AG20443 (cell line): Measurements from ENCODE around the gene SOAT2.
"Not testable (repeated sequence)": the region's sequence is repeated elsewhere in the genome, so short reads cannot be mapped to it uniquely, and the experiment has no call there.

Experiments used
- DNase-seq: peaks from one replicate; pipeline ENCODE4 v3.0.0; 2012; ENCODE audit warnings: low spot score, mixed read lengths

SOAT2 gene

DNA sequence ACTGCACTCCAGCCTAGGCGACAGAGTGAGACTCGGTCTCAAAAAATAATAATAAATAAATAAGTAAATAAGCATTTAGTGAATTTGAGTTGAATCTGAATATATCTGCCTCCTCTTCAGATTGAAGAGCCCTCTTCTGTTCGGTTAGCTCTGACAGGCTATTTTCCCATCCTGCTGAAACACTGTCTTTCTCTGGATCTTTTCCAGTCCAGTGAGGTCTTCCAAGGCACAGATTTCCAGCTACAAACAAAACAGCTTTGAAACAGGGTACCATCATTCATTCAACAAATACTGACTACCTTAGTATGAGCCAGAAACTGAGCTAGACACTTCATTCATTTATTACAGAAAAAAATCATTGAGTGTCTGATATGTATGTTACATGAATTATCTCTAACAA, 16.9 kb upstream of the SOAT2 start:
- peak; percentile 0 for DNase-seq

DNA sequence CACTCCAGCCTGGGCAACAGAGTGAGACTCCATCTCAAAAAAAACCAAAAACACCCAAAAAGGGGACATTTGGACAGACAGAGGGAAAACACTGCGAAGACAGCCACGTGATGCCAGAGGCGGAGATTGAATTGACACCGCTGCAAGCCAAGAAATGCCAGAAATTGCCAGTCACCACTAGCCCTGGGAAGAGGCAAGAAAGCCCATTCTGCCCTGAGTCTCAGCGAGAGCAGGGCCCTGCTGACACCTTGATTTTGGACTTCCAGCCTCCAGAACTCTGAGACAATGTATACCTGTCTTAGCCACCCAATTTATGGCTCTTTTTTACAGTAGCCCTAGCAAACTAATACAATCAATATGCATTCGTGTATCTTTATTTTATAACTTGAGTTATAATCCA, 13.2 kb upstream of the SOAT2 start:
- DNase-seq: no peak

DNA sequence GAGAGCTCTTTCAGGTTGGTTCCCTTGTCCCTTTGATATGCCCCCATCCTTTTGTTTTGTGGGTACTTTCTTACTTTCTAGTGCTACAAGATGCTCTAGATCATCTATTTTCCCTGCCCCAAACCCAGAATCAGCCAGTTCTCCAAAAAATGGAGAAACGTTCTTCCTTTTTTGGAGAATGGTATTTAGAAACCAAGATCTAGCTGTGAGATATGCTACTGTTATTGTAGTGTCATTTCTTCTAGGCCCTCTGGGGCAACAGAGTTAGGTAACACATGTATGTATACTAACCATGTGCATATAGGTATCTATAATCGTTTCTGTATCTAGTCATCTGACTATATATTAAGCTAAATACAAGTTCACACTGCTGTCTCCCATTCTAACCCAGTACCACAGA, 12.7 kb upstream of the SOAT2 start:
- no peak for DNase-seq

DNA sequence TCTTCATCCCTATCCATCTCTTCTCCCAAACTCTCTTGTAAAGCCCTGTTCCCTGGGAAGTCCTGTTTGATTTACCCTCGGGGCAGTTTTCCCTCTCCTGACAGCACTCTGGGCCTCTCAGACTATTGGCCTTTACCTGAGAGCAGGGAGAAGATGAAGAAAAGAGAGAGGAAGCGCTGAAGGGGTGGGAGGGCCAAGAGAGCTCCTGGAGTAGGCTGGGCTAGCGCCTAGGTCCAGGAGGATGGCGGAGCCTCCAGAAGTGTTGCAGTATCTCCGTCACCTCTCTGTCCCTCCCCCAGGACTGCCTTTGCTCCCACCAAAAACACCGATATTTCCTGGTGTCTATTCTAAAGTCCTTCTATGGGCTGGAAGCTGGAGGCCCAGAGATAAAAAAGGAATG, 11.5 kb upstream of the SOAT2 start:
- no peak for DNase-seq

DNA sequence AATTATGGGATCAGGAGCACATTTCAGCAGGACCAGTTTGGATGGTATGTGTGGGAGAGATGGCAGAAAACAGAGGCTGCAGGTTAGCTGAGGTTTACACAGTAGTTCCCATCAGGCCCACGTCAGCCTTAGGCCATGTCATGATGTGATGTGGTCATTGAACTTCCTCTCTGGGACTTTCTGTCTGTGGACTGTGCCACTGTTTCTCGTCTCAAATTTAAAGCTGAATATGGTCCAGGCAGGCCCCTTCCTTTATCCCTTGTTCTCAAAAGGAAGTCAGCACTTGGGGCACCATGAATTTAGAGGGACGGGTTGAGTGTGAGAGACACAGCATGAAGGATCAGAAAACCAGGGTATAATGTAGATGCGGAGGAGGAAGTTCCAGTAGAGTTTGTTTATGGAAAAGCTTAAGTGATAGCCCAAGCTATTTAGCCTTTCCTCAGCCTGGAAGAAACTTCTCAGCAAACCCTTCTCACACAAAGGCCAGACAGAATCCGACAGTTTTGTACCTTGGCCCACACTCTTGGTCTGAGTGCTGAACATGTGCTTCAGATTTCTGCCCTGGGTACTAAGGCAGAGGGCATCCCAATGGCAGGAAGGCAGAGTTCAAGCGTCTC, 9.4 kb upstream of the SOAT2 start:
- no peak for DNase-seq

DNA sequence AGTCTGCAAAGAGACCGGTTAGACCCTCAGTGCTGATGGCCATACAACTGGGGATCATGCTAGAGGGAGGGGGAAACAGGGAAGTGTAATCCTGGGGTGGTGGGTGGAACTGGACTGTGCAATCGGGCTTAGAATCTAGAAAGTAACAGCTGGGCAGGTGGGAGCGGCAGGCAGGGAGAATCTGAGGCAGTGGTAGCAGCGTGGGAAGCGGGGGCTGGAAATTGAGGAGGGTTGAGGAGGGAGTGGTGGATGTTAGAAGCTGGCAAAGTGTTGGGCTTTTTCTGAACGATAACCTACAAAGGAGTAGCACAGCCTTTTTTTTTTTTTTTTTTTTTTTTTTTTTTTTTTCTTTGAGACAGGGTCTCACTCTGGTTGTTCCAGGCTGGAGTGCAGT, 8.9 kb upstream of the SOAT2 start:
- DNase-seq: no peak

DNA sequence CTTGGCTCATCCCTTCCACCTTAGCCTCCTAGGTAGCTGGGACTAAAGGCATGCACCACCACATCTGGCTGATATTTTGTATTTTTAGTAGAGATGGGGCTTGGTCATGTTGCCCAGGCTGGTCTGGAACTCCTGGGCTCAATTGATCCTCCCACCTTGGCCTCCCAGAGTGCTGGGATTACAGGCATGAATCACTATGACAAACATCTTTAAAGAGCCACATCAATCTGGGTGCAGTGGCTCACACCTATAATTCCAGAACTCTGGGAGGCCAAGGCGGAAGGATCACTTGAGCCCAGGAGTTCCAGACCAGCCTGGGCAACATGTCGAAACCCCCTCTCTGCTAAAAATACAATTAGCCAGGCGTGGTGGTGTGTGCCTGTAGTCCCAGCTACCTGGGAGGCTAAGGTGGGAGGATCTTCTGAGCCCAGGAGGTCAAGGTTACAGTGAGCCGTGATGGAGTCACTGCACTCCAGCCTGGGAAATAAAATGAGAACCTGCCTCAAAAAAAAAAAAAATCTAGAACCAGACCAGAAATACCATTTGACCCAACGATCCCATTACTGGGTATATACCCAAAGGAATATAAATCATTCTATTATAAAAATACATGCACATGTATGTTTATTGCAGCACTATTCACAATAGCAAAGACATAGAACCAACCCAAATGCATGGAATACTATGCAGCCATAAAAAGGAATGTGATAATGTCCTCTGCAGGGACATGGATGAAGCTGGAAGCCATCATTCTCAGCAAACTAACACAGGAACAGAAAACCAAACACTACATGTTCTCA, 8.3 kb upstream of the SOAT2 start:
- not testable (repeated sequence) for DNase-seq

DNA sequence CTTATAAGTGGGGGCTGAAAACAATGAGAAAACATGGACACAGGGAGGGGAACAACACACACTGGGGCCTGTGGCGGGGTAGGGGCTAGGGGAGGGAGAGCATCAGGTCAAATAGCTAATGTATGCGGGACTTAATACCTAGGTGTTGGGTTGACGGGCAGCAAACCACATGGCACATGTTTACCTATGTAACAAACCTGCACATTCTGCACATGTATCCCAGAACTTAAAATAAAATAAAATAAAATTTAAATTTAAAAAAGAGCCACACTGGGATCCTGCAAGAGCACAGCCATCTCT, 7.7 kb upstream of the SOAT2 start:
- DNase-seq: not testable (repeated sequence)

DNA sequence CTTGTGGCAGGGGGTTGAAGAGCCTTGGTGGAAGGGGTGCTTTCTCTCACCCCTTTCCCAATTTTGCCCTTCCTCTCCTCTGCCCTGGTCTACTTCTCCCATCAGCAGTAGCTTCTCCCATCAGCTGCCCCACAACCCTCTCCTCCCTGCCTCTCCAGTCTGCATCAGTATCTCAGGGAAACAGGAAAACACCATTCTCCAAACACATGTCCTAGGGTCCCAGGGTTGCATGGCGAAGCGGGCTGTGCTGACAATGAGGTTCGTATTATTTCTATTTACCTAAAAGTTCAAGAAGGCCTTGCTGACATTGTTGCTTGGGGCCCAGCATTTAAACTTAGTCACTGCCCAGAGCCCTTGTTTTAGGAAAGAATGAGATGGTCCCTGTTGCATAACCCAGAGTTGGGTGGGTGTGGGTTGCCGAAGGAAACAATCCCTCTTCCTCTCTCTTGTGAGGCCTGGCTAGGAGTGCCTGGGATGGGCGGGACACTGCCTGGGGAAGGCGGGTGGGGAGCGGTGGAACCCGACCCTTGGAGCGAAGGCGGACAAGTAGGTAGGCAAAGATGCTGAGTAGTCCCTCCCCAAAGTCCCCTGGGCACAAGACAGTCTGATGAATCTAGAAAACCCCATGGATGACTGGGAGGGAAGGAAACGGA, 7.1 kb upstream of the SOAT2 start:
- DNase-seq: peak; percentile 90

DNA sequence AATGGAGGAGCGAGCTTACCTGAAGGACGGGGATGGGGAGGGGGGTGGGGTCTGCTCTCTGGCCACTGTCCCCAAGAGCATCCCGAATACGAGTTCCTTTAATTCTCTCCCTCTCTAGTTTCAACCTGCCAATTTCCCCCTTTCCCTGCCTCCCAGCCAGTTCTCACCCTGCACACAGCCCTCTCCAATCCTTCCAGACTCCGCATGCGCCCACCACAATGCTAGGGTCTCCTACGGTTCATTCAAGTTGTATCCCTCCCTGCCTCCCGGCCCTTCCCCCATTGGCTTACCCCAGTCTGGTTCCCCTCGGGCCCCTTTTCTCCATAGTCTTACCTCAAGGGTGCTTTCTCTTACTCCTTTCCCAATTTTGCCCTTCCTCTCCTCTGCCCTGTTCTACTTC, 6.5 kb upstream of the SOAT2 start:
- DNase-seq: no peak

DNA sequence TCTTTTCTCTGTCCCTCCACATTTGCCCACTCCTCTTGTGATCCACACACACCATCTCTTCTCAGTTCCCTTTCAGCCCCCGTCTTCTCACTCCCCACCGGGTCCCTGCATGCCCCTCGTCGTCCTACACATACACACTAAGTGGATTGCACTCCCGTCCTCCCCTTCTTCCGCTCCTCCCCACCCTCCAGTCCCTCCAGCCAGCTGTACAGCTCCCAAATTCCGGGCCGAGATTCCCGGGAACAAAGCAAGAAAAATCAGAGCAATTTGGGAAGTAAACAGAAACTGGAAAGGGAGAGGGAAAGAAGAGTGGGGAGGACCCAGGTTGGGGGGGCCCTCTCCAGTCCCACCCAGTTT, 6.1 kb upstream of the SOAT2 start:
- DNase-seq: peak; percentile 50

DNA sequence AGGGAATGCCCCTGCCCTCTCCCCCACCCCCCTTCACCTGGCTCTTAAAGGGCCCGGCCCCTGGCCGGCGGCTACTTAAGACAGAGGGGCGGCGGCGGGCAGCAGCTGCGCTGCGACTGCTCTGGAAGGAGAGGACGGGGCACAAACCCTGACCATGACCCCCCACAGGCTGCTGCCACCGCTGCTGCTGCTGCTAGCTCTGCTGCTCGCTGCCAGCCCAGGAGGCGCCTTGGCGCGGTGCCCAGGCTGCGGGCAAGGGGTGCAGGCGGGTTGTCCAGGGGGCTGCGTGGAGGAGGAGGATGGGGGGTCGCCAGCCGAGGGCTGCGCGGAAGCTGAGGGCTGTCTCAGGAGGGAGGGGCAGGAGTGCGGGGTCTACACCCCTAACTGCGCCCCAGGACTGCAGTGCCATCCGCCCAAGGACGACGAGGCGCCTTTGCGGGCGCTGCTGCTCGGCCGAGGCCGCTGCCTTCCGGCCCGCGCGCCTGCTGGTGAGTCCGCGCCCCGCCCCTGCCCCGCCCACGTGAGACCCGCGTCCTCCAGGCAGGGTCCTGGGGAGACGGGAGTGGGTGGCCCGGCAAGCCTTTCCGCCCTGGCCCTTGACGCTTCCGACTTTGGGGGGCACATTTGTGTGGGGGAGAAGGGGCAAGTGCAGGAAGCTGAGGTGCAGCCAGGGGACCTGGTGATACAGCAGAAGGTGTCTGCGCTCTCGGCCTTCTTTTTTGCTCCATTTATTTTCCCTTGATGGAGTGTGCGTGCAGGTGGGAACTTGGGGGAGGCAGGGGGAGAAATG, 5.5 kb upstream of the SOAT2 start, which contains the start of gene IGFBP6:
IGFBP6 (plus strand) TSS at position 104 of the 790 bp plus-strand sequence; CDS start at position 155, 51 bp downstream.
- DNase-seq: peak; percentile 67

DNA sequence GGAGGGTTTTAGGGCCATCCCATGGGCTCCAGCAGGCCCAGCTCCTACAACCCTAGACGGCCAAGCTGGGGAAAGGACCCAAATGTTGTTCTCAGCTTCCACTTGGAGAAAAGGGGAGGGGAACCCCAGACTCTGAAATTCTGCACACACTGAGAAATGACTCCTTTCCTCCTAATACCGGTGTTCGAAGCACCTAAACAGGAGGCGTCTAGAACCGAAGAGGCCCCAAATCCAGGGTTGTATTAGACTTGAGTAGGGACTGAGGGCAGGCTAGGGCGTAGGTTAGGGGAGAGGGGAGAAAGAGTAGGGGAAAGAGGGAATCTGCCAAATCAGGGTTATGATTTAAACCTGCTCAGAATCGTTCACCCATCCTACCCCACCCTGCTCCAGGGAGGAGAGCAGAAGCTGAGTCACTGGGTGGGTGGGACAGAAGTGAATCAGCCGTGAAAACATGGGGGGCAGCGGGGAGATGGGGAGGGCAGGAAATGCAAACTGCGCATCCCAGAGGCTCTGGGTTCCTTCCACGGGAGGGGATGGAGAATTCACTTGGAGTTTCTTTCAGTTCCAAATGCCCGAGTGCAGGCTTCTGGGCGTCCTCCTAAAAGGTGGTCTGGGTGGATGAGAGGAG, 4.8 kb upstream of the SOAT2 start:
- peak; percentile 76 for DNase-seq

DNA sequence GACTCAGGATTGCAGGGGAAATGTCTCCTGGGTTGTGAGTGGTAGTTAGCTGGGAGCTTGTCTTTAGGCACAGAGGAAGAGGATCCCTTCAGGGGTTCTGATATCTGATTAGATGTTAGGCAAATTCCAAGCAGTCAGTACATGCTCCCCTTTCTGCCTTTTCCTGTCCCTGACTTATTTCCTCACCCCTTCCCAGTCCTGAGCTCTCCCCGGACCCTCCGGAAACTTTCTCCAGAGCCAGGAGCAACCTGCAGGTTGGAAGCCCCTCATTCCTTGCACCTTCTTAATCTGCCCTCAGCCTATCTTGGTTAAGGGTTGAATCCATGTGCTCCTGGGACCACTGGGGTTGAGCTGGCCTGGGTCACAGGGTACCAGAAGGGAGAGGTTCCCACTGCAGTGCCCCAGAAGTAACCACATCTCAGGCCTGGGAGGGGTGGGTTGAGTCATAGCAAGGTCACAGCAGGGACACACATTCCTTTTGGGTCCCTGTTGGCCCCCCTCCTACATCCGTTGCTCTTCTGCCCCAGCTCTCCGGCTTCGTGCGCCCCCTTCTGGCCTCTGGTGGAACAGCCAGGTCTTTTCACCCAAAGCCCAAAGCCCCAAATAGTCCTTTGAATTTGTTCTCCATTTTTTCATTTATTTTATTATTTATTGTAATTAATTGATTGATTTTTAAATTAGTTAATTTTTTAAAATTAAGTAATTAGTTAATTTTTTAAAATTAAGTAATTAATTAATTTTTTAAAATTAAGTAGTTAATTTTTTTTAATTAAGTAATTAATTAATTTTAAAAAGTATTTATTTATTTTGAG, 4.0 kb upstream of the SOAT2 start:
- DNase-seq: peak; percentile 97

DNA sequence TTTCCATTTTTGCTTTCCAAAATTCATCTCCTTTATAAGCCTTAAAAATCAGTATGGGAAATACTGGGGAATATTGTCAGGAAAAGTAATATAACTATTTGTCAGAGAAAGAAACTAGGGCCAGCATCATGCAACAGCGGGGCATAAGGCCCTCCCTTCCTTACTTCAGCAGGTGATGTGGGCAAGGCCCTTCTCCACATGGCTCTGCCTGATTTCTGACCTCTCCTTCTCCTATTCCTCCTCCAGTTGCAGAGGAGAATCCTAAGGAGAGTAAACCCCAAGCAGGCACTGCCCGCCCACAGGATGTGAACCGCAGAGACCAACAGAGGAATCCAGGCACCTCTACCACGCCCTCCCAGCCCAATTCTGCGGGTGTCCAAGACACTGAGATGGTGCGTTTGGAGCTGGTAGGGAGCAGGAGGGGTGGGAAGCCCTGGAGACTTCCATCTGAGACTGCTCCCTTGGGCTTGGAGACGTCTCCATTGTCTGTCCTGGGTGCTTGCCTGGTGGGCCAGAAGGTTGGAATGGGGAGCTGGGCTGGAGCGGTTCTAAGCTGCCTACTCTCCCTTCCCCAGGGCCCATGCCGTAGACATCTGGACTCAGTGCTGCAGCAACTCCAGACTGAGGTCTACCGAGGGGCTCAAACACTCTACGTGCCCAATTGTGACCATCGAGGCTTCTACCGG, 2.7 kb upstream of the SOAT2 start:
- peak; percentile 1 for DNase-seq

DNA sequence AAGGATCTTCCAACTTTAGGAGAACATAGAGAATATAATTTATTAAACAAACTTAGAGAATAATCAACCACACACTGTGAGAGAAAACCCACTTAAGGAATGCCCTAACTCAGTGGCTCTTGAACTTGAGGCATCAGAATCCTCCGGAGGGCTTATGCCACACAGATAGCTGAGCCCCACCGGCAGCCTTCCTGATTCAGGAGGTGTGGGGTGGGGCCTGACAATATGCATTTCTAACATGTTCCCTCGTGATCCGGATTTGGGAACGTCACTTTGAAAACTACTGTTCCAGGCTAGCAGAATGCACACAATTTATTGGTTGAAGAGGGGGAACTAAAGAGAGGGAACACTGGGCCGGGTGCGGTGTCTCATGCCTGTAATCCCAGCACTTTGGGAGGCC, 2.0 kb upstream of the SOAT2 start:
- peak; percentile 1 for DNase-seq

DNA sequence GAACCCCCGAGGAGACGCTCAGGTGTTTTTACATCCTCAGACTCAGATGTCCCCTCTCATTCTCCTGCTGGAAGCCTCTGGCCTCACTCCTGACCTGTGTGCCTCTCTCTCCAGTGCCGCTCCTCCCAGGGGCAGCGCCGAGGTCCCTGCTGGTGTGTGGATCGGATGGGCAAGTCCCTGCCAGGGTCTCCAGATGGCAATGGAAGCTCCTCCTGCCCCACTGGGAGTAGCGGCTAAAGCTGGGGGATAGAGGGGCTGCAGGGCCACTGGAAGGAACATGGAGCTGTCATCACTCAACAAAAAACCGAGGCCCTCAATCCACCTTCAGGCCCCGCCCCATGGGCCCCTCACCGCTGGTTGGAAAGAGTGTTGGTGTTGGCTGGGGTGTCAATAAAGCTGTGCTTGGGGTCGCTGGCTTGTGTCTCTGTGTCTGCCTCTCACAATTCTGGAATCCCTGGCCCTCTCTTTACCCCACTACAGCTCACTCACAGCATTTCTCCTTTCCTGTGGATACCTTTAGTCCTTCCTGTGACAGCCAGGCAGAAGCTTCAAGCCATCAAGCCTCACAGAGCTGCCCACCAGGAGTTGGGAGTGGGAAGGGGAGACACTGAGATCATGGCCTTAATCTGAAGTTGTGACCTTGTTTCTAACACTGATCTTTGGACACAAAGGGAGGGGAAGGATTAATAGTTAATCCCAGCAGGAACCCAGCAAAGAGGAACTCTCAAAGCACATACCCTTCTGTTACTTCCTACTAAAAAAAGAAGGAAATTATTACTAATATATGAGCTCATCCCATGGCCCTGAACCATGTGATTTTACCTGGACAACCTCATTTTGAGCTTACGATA, 1.1 kb upstream of the SOAT2 start:
- DNase-seq: peak; percentile 2

DNA sequence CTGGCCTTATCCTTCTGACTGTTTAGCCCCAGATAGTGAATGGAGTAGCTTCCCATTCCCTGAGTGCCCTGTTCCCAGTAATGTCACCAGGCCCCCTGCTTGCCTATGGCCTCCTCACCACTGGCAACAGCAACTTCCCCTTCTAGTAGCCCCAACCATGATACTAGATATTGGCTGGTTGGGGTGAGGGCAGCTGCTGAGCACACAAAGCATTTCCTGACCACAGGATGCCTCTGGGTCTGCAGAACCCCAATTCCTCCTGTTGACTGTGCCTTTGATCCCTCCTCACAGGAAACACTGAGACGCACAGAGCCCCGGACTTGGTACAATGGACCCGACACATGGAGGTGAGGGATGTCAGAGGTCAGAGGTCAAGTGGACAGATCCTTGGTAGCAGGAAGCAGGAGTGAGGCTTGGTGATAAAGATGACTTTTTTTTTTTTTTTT, 597 bp downstream of the SOAT2 start:
- DNase-seq: no peak

DNA sequence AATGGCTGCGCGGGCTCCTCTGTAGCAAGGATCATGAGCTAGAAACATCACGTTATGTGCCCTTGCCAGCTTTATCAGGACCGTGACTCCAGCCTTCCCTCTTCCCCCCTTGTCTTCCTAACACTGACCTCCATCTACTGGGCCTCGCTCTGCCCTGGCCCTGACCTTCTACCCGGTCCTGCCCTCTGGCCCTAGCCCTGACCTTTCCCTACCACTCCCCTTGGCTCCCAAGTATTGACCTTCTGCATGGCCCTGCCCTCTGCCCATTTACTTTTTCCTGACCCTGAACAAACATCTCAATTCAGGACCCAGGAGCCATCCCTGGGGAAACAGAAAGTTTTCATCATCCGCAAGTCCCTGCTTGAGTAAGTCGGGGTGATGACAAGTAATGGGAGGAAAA, 2.0 kb downstream of the SOAT2 start:
- DNase-seq: no peak
